GM12872 (cell line): ENCODE data around the gene CYBRD1.

Experiments used
- CTCF ChIP-seq: IDR thresholded peaks from 3 replicates; pipeline ENCODE4 v1.5.1; 2011; ENCODE audit warnings: low read depth, mild to moderate bottlenecking, low read length, moderate library complexity; ENCODE audit not compliant: insufficient read depth

Gene CYBRD1

GRCh38 chr2:171509945-171510731 lies 12.1 kb upstream of the CYBRD1 start:
- TF ChIP-seq CTCF: no peak

DNA sequence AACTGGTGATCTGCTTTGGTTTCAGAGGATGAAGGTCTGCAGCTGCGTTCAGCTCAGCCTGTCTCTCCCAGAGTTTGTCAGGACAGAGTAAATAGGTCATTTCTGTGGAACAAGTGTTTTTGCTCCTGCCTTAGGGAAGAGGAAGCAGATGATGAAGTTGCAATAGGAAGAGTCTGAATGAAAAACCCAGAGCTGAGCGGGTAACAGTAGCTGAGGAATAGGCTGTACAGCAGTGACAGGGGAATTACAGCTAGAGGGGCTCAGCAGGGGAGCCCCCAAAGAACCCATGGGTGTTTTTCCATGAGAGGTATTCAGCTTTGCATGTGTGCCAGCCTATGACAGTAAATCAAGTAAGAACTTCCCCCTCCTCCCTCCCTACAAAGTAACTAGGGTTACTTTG lies 10.3 kb upstream of the CYBRD1 start:
- TF ChIP-seq CTCF: no peak

DNA sequence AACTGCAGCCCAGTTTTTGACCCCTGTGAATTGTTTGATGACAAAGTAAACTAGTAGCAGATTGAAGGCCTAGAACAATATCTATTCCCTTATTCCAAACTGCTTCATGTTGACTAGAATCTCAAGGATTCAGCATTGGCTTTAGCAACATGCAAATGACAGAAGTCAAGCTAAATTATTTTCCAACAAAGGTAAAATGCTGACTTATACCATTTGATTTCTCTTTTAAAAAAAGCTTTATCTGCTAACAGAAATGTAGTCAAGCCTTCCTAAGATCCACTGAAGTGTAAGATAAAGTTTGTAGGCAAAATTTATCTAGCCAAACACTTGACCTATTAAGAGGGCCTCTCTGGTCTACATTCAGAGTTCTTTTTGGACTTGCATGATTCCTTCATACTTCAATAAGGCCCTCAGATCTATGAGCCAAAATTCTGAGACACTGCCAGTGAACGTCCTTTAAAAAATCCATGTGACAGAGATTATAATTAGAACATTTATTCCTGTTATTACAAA lies 9.5 kb upstream of the CYBRD1 start:
- no peak for TF ChIP-seq CTCF

- no peak for TF ChIP-seq CTCF
Measured at GRCh38 chr2:171513719-171514160, 8.5 kb upstream of the CYBRD1 start.

DNA sequence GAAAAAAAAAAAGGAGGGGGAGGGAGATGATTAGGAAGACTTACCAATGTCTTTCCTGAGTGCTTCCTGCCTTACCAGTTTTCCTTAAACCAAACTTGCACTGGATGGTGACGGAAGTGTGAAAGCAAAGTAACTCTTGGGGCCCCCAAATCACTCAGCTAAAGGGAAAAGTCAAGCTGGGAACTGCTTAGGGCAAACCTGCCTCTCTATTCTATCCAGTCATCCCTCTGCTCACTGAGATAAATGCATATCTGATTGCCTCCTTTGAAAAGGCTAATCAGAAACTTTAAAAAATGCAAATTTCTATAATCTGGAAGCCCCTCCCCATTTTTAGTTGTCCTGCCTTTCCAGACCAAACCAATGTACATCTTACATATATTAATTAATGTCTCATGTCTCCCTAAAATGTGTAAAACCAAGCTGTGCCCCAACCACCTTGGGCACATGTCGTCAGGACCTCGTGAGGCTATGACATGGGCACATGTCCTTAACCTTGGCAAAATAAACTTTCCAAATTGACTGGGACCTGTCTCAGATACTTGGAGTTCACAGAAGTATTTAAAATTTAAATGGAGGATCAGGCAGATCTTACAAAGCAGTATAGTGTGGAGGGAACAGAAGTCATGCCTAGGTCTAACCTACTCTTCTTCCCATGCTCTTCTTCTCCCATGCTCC lies 7.2 kb upstream of the CYBRD1 start:
- TF ChIP-seq CTCF: no peak

DNA sequence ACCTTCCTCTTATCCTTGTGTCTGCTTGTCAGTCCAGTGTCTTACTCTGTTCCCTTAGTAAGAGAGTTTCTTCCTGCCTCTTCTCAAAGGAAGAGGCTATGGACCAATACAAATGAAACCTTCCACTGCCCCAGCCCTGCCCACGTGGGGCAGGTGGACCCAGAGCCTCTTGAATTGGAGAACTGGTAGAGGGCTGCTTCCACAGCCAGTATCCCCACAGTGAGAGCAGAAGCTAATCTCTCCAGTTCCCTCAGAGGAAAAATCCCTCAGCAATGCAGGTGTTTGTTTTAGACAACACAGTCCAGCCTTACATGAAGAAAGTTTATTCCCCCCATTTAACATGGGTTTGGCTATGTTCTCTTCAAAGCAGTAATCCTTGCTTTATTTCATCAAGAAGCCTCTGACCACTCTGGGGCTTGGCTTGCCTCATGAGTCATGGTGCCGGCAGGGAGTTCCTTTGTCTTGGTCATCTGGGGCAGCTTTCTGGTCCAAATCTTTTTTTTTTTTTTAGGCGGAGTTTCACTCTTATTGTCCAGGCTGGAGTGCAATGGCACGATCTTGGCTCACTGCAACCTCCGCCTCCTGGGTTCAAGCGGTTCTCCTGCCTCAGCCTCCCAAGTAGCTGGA lies 6.5 kb upstream of the CYBRD1 start:
- TF ChIP-seq CTCF: no peak

- TF ChIP-seq CTCF: no peak
Measured at GRCh38 chr2:171516793-171517192, 5.5 kb upstream of the CYBRD1 start.
